Femur (tissue), 1 donor: ENCODE results near the gene TRIM32.

Experiments used
- DNase-seq: peaks from one replicate; pipeline ENCODE4 v3.0.0-alpha.2; 2017

TRIM32 gene

GRCh38 chr9:116712781-116713180, 25.7 kb downstream of the TRIM32 start:
- DNase-seq: no peak

GRCh38 chr9:116713271-116713670, 26.2 kb downstream of the TRIM32 start:
- DNase-seq: no peak

- no peak for DNase-seq
Observed at GRCh38 chr9:116715751-116716150, 28.6 kb downstream of the TRIM32 start.

GRCh38 chr9:116716438-116716837, 29.3 kb downstream of the TRIM32 start:
- DNase-seq: no peak

GRCh38 chr9:116717150-116717549, 30.0 kb downstream of the TRIM32 start:
- DNase-seq: peak; percentile 60

GRCh38 chr9:116718111-116718510, 31.0 kb downstream of the TRIM32 start:
- no peak for DNase-seq

GRCh38 chr9:116720111-116720510, 33.0 kb downstream of the TRIM32 start:
- DNase-seq: no peak

GRCh38 chr9:116721411-116721810, 34.3 kb downstream of the TRIM32 start:
- DNase-seq: no peak

- DNase-seq: no peak
Observed at GRCh38 chr9:116721944-116722343, 34.8 kb downstream of the TRIM32 start.

- no peak for DNase-seq
Observed at GRCh38 chr9:116724123-116724522, 37.0 kb downstream of the TRIM32 start.

GRCh38 chr9:116726602-116727001, 39.5 kb downstream of the TRIM32 start:
- DNase-seq: no peak

- no peak for DNase-seq
Observed at GRCh38 chr9:116733010-116733641, 46.0 kb downstream of the TRIM32 start.

GRCh38 chr9:116736399-116737151, 49.5 kb downstream of the TRIM32 start:
- no peak for DNase-seq

- peak; percentile 66 for DNase-seq
Observed at GRCh38 chr9:116737152-116737546, 50.0 kb downstream of the TRIM32 start.

GRCh38 chr9:116741086-116741740, 54.1 kb downstream of the TRIM32 start:
- no peak for DNase-seq

- no peak for DNase-seq
Observed at GRCh38 chr9:116741742-116742141, 54.6 kb downstream of the TRIM32 start.

- DNase-seq: no peak
Observed at GRCh38 chr9:116749176-116749575, 62.1 kb downstream of the TRIM32 start.

GRCh38 chr9:116749772-116750171, 62.7 kb downstream of the TRIM32 start:
- DNase-seq: no peak

- DNase-seq: no peak
Observed at GRCh38 chr9:116750510-116750909, 63.4 kb downstream of the TRIM32 start.
